IMR-90 (cell line): ENCODE results near the gene SSBP3. TPM values are rescaled to one million over a fixed set of nuclear protein-coding genes. Genes with fewer than 3 reads are reported as not detected.

ENCODE experiments used
- ATAC-seq: fragments of 200-7000 bp; cut with Tn5 transposase; 2 replicates; pipeline ENCODE4 v1.9.1; 2020; ENCODE audit warnings: low read depth, mild to moderate bottlenecking, moderate library complexity
- BruUV-seq: library from RNA; stranded (reverse); fragments of 400-500 nt; replicated peaks from 2 replicates; lab custom pipeline; 2021; lab: Mats Ljungman, UMichigan
- CTCF ChIA-PET: fragments of 300-600 bp; formaldehyde crosslinking; extraction: SDS; loops from one replicate; lab custom pipeline; 2021; ENCODE audit warnings: antibody characterized with exemption; lab: Yijun Ruan, JAX
- POLR2A ChIA-PET: fragments of 300-600 bp; sonication (Branson Sonifier 250); formaldehyde crosslinking; loops from one replicate; lab custom pipeline; 2022; ENCODE audit warnings: antibody characterized with exemption; ENCODE audit not compliant: unreplicated experiment; lab: Charles Lee
- DNase-seq: peaks from one replicate; pipeline ENCODE4 v3.0.0; 2013
- H2AFZ ChIP-seq: replicated peaks from 2 replicates; pipeline ENCODE3; 2013; ENCODE audit warnings: low read length, mild to moderate bottlenecking; ENCODE audit not compliant: poor library complexity
- H2AK5ac ChIP-seq: 2 replicates; pipeline ENCODE4 v1.6.1; 2013; ENCODE audit warnings: low read depth, low read length, inconsistent platforms
- H2AK9ac ChIP-seq: replicated peaks from 2 replicates; pipeline ENCODE3; 2013; ENCODE audit warnings: mild to moderate bottlenecking, low read depth, low read length, moderate library complexity; ENCODE audit not compliant: poor library complexity
- H2BK120ac ChIP-seq: 2 replicates; pipeline ENCODE4 v1.6.1; 2013; ENCODE audit warnings: low read depth, low read length, inconsistent platforms
- H2BK15ac ChIP-seq: 3 replicates; pipeline ENCODE4 v1.6.1; 2013; ENCODE audit warnings: low read depth, low read length, inconsistent platforms
- H2BK20ac ChIP-seq: 2 replicates; pipeline ENCODE4 v1.6.1; 2013; ENCODE audit warnings: low read depth, mild to moderate bottlenecking, inconsistent platforms, low read length, moderate library complexity
- H2BK5ac ChIP-seq: 2 replicates; pipeline ENCODE4 v1.6.1; 2013; ENCODE audit warnings: mild to moderate bottlenecking, low read depth, low read length, inconsistent platforms; ENCODE audit not compliant: poor library complexity, severe bottlenecking
- H3K14ac ChIP-seq: replicated peaks from 2 replicates; pipeline ENCODE4 v1.6.1; 2013; ENCODE audit warnings: low read depth, low read length, inconsistent platforms
- H3K18ac ChIP-seq: 2 replicates; pipeline ENCODE4 v1.6.1; 2013; ENCODE audit warnings: low read depth, low read length, control low read depth
- H3K23ac ChIP-seq: 2 replicates; pipeline ENCODE4 v1.6.1; 2013; ENCODE audit warnings: low read depth, low read length, inconsistent platforms
- H3K27ac ChIP-seq: 2 replicates; pipeline ENCODE4 v1.5.1; 2013; ENCODE audit warnings: mild to moderate bottlenecking, control low read depth, low read length; ENCODE audit not compliant: insufficient read depth
- H3K27me3 ChIP-seq: 2 replicates; pipeline ENCODE4 v1.6.1; 2013; ENCODE audit warnings: low read length; ENCODE audit not compliant: control insufficient read depth, insufficient read depth
- H3K36me3 ChIP-seq: 2 replicates; pipeline ENCODE4 v1.6.1; 2013; ENCODE audit warnings: low read length, mixed read lengths; ENCODE audit not compliant: control insufficient read depth, insufficient read depth
- H3K4ac ChIP-seq: 2 replicates; pipeline ENCODE4 v1.6.1; 2013; ENCODE audit warnings: low read depth, low read length, inconsistent platforms
- H3K4me1 ChIP-seq: 2 replicates; pipeline ENCODE4 v1.6.1; 2013; ENCODE audit warnings: low read length, mixed read lengths; ENCODE audit not compliant: control insufficient read depth, insufficient read depth
- H3K4me2 ChIP-seq: 2 replicates; pipeline ENCODE4 v1.6.1; 2013; ENCODE audit warnings: low read depth, mild to moderate bottlenecking, control low read depth, low read length, moderate library complexity
- H3K4me3 ChIP-seq: 2 replicates; pipeline ENCODE4 v1.5.1; 2013; ENCODE audit warnings: low read depth, mild to moderate bottlenecking, control low read depth, low read length, moderate library complexity; ENCODE audit not compliant: insufficient read depth
- H3K56ac ChIP-seq: 2 replicates; pipeline ENCODE4 v1.6.1; 2013; ENCODE audit warnings: low read length, inconsistent platforms; ENCODE audit not compliant: insufficient read depth; ENCODE audit errors: extremely low read depth
- H3K79me1 ChIP-seq, 2 experiments: 2 replicates each; pipeline ENCODE4 v1.6.1; 2013; ENCODE audit warnings: low read length in 2 of 2, inconsistent platforms in 1 of 2, low read depth in 1 of 2
- H3K9ac ChIP-seq: 2 replicates; pipeline ENCODE4 v1.6.1; 2013; ENCODE audit warnings: low read depth, low read length, control low read depth
- H3K9me1 ChIP-seq: 2 replicates; pipeline ENCODE4 v1.6.1; 2013; ENCODE audit warnings: low read length, inconsistent platforms; ENCODE audit not compliant: insufficient read depth
- H3K9me3 ChIP-seq: 2 replicates; pipeline ENCODE4 v1.6.1; 2013; ENCODE audit warnings: low read length; ENCODE audit not compliant: control insufficient read depth, insufficient read depth
- H4K20me1 ChIP-seq: 2 replicates; pipeline ENCODE4 v1.6.1; 2013; ENCODE audit warnings: low read length, inconsistent platforms; ENCODE audit not compliant: insufficient read depth
- H4K5ac ChIP-seq: 2 replicates; pipeline ENCODE4 v1.6.1; 2013; ENCODE audit warnings: mild to moderate bottlenecking, low read depth, low read length, control low read depth
- H4K8ac ChIP-seq, 2 experiments: 2 replicates each; pipeline ENCODE4 v1.6.1; 2013; ENCODE audit warnings: low read depth in 2 of 2, low read length in 2 of 2, control low read depth in 1 of 2, inconsistent platforms in 1 of 2
- H4K91ac ChIP-seq: 2 replicates; pipeline ENCODE4 v1.6.1; 2013; ENCODE audit warnings: low read depth, low read length, inconsistent platforms; ENCODE audit not compliant: insufficient read depth
- NFE2L2 ChIP-seq: fragments of 150-350 bp; IDR thresholded peaks from 2 replicates; pipeline ENCODE4 v1.6.1; 2016; ENCODE audit warnings: low read depth, mild to moderate bottlenecking, low read length
- RAD21 ChIP-seq: IDR thresholded peaks from 2 replicates; pipeline ENCODE4 v1.6.1; 2012; ENCODE audit warnings: low read length, improper control_type of control experiment
- WGBS, 2 experiments: methylation state at CpG; one replicate each; pipeline versions ENCODE4 v1.1.5 to v1.1.7; 2013; ENCODE audit warnings: missing lambda C conversion rate in 2 of 2; ENCODE audit not compliant: insufficient read length in 1 of 2; ENCODE audit errors: extremely low coverage in 2 of 2; 5-methylcytosine and 5-hydroxymethylcytosine counted together
- dilution Hi-C: fragments of 300-500 bp; cut with HindIII; formaldehyde crosslinking; loops from one replicate; pipeline ENCODE4 v1.14.3; 2018; ENCODE audit warnings: low sequenced_read_pairs; ENCODE audit not compliant: unreplicated experiment
- in situ Hi-C: fragments of 300-500 bp; cut with MboI; formaldehyde crosslinking; loops from 3 replicates; pipeline ENCODE4 v1.14.3; 2019; ENCODE audit warnings: low sequenced_read_pairs, inconsistent platforms, mixed read lengths
- intact Hi-C: fragments of 100-400 bp; cut with micrococcal nuclease; formaldehyde crosslinking; loops from 2 replicates; pipeline ENCODE4 v1.10.0; 2022
- polyA plus RNA-seq, 3 experiments: library from polyadenylated mRNA; depleted of rRNA; stranded (reverse); fragments of >200 nt; gene quantifications; 2 replicates each; pipeline ENCODE4 v1.2.3, GENCODE V29; 2012; ENCODE audit warnings: low replicate concordance in 1 of 3
- total RNA-seq: library from RNA; depleted of rRNA; stranded (reverse); fragments of >200 nt; gene quantifications from 2 replicates; pipeline ENCODE4 v1.2.3, GENCODE V29; 2012

The SSBP3 gene
- total and polyA plus RNA-seq, 2 of the 4 experiments (the other 2 are of a cell fraction) = 10.9 to 39.6 TPM

- DNase-seq (no peak), ATAC-seq (no peak)
- H4K91ac ChIP-seq = peak overlapping the region; percentile 43; the same call in 1 of the 2 replicates
- ChIA-PET CTCF (no interaction called here), POLR2A (no interaction called here)
- peaks cover 11% of the 10 kb centered on the region; the same call in 1 of the 2 replicates for H3K9me1 ChIP-seq
- dilution Hi-C loops (no loop called here), intact Hi-C loops (loop anchor here (10.0 kb wide), 1 partner anchor 176 kb away; the partner anchor contains the start of gene SSBP3), in situ Hi-C loops (no loop called here)
- peaks cover 22% of the 10 kb centered on the region for H3K4me1 ChIP-seq
- H3K56ac ChIP-seq = no peak overlapping the region
- no peaks in the 10 kb centered on the region; a peak in 1 of 4 replicates for H3K79me1 ChIP-seq
- peaks cover 17% of the 10 kb centered on the region for H3K36me3 ChIP-seq
- BruUV-seq = no TSS peak
- no peak overlapping the region for H3K4me3 ChIP-seq
- no peak overlapping the region for H2BK120ac ChIP-seq
- H3K27me3 ChIP-seq = no peaks in the 10 kb centered on the region
- no peak overlapping the region for H2BK20ac ChIP-seq
- no peak overlapping the region for H2AK5ac ChIP-seq
- no peak overlapping the region for H2BK5ac ChIP-seq
- H3K27ac ChIP-seq = peak overlapping the region; percentile 49; the same call in 1 of the 2 replicates
- no peak overlapping the region for H4K5ac ChIP-seq
- no peak overlapping the region for H3K4me2 ChIP-seq
- H3K9me3 ChIP-seq = no peaks in the 10 kb centered on the region
- no peak overlapping the region for H3K14ac ChIP-seq
- peak overlapping the region; percentile 5 for H2AK9ac ChIP-seq
- no peak overlapping the region for H3K9ac ChIP-seq
- TF ChIP-seq NFE2L2 (no peak), RAD21 (no peak)
- no peaks in the 10 kb centered on the region for H4K20me1 ChIP-seq
- WGBS, 2 experiments = 97% methylated on average over 7 of the region's 13 CpGs; no CpG with 5 or more reads in 1 of the 2 experiments
- no peak overlapping the region for H3K23ac ChIP-seq
- H2BK15ac ChIP-seq = no peak overlapping the region
- H3K4ac ChIP-seq = no peak overlapping the region; the same call in 1 of the 2 replicates
- no peak overlapping the region for H3K18ac ChIP-seq
- H4K8ac ChIP-seq = no peak overlapping the region
- H2AFZ ChIP-seq = no peak overlapping the region
Measured at GRCh38 chr1:54228638-54229079, 177.5 kb downstream of the SSBP3 start.
